K562 (cell line): ENCODE measurements around the gene POMT1.

Source experiments
- KAT2B ChIP-seq: IDR thresholded peaks from one replicate; pipeline ENCODE4 v1.6.1; 2012; ENCODE audit warnings: low read depth, mild to moderate bottlenecking, control low read depth, inconsistent platforms, low read length, moderate library complexity
- NR1H2 ChIP-seq: sonication (generic); formaldehyde crosslinking; IDR thresholded peaks from 2 replicates; pipeline ENCODE4 v1.4.0; 2020; ENCODE audit warnings: mild to moderate bottlenecking, missing genetic modification reagents
- ZC3H8 ChIP-seq: fragments of 450-650 bp; IDR thresholded peaks from 2 replicates; pipeline ENCODE4 v1.6.1; 2017

- no peak for TF ChIP-seq ZC3H8
- no peak for TF ChIP-seq KAT2B
- TF ChIP-seq NR1H2, result no peak
Observed at GRCh38 chr9:131459056-131459455, 43.7 kb upstream of the POMT1 start.
